Upper lobe of left lung (tissue), 4 donors: ENCODE results near the gene SNRNP70.

Source experiments
- EP300 ChIP-seq, 4 donors: sonication (generic); formaldehyde crosslinking; IDR thresholded peaks; one replicate each; pipeline ENCODE4 v1.5.1; 2017; ENCODE audit warnings: antibody characterized with exemption in 4 of 4, control low read depth in 2 of 4
- POLR2A ChIP-seq, 4 donors: fragments of 450-650 bp; IDR thresholded peaks; one replicate each; pipeline ENCODE4 v1.5.1; 2016 to 2017; ENCODE audit warnings: antibody characterized with exemption in 4 of 4, mild to moderate bottlenecking in 2 of 4
- TF ChIP-seq, protein P1 (sequence below), 6 experiments: fragments of 450-650 bp in 4 of 6; fragments of 200-600 bp in 2 of 6; sonication (generic) in 2 of 6; IDR thresholded peaks; one replicate each; pipeline ENCODE4 v1.5.1; 2016 to 2019; ENCODE audit warnings: antibody characterized with exemption in 6 of 6

DNA sequence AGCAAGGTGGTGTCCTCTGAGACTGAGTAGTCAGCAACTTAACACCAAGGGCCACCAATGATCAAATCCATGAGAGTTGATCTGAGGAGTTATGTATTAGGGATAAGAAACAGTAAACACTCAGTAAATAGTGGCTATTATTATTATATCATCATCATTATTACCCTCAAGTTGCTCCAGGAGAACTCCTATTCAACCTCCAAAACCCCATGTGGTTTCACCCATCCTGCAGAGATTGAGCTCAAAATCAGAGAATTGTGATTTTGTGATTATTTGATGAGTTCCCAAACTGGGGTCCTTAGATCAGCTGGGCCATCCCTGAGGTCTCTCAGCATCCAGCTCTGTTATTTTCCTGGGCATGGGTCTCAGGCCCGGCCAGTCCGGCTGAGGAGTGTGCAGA, 24.3 kb upstream of the SNRNP70 start:
- TF ChIP-seq, protein P1, sequence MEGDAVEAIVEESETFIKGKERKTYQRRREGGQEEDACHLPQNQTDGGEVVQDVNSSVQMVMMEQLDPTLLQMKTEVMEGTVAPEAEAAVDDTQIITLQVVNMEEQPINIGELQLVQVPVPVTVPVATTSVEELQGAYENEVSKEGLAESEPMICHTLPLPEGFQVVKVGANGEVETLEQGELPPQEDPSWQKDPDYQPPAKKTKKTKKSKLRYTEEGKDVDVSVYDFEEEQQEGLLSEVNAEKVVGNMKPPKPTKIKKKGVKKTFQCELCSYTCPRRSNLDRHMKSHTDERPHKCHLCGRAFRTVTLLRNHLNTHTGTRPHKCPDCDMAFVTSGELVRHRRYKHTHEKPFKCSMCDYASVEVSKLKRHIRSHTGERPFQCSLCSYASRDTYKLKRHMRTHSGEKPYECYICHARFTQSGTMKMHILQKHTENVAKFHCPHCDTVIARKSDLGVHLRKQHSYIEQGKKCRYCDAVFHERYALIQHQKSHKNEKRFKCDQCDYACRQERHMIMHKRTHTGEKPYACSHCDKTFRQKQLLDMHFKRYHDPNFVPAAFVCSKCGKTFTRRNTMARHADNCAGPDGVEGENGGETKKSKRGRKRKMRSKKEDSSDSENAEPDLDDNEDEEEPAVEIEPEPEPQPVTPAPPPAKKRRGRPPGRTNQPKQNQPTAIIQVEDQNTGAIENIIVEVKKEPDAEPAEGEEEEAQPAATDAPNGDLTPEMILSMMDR (IDR thresholded peaks at IDR 0.05): no peak
- TF ChIP-seq POLR2A (IDR thresholded peaks at IDR 0.05) (no peak), EP300 (IDR thresholded peaks at IDR 0.05) (no peak)
